Astrocyte (in vitro differentiated cells and primary cell): ENCODE data around the gene SEH1L.

Source experiments
- CTCF ChIP-seq: IDR thresholded peaks from 2 replicates; pipeline ENCODE4 v1.5.1; 2011; ENCODE audit warnings: low read depth, mild to moderate bottlenecking, inconsistent platforms, low read length, moderate library complexity; ENCODE audit not compliant: insufficient read depth
- EZH2 ChIP-seq: IDR thresholded peaks from 2 replicates; pipeline ENCODE4 v1.6.1; 2012; ENCODE audit warnings: mild to moderate bottlenecking, low read length, inconsistent platforms; ENCODE audit not compliant: insufficient read depth

DNA sequence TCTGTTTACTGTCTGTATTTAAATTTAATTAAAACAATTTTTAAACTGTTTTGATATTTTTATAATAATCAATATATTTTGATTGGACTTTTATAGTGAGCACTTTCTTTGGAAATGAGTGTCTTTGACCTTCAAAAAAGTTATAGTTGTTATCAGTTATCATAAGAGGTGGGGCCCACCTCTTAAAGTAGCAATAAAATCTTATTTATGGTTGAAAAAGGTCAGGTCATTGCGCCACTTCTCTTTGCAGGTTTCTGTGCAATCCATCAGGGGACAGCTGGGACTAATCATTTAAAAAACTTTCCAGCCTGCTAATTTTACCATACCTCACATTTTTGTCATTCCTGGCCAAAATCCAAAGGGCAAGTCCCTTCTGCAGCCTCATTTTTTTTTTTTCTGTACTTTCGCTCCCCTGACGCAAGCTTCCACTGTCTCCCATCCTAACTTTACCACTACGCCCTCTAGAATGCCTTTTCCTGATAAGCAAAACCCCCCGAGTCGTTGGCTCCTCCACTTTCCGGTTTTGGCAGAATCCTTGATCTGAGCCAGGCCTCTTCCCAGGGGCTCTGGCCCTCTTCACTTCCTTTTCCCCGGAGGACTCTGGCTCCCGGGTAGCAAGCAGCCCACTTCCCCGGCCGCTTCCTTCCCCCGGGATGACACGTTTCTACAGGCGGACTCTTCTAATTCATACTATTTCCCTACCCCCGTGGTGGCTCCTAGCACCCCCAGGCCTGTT, 1.1 kb upstream of the SEH1L start:
- no peak for TF ChIP-seq CTCF
- no peak for TF ChIP-seq EZH2
